H7 (cell line): ENCODE results near the gene DPF3. TPM values are rescaled to one million over a fixed set of nuclear protein-coding genes. Genes with fewer than 3 reads are reported as not detected.
A peak's percentile ranks its signal among the peaks of the same experiment; 100 is the strongest.

Experiments
- DNase-seq: peaks from one replicate; pipeline ENCODE4 v3.0.0; 2012
- H3K27me3 ChIP-seq: 2 replicates; pipeline ENCODE4 v1.6.0; 2011; ENCODE audit warnings: mild to moderate bottlenecking, low read length; ENCODE audit not compliant: control insufficient read depth, insufficient read depth
- H3K36me3 ChIP-seq: replicated peaks from 2 replicates; pipeline ENCODE4 v1.5.1; 2011; ENCODE audit warnings: low read length; ENCODE audit not compliant: control insufficient read depth, insufficient read depth
- H3K4me3 ChIP-seq: 2 replicates; pipeline ENCODE4 v1.5.1; 2011; ENCODE audit warnings: low read depth, mild to moderate bottlenecking, control low read depth, low read length, moderate library complexity; ENCODE audit not compliant: insufficient read depth
- total RNA-seq: library from RNA; depleted of rRNA; stranded (reverse); fragments of >200 nt; shearing (Covaris generic); gene quantifications from 2 replicates; pipeline ENCODE4 v1.2.3, GENCODE V29; 2014

DPF3 gene
- total RNA-seq, 1 experiment from 2014 or later = 0.59 TPM

DNA sequence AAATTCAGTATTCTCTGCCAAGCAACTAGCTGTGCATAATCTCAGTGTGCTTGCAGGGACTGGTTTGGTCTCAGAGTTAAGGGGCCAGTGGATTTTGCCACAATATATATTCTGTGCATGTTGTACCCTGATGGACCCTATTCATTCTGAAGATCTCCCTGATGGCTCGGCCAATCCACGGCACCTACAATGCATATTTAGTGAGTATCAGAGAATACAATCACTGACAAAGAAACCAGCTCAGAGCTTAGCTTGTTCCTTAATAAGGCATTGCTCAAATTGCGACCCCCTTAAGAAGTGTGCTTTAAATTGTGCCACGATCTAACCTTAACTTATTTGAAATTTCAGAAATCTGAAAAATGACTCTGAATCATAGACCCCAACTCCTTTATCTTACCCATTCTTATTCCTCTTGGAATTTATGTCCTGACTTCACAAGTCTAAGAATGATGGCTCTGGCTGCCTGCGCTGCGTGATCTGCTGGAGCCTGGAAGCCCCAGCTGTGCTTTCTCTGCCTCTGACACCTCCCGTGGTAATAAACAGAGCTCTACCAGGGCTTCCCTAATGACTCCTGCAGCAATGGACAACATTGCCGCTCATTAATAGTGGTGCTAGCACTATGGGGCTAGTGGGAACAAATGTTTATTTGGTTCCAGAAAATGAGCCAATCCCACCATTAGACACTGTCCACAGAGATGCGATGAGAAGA is 23.3 kb upstream of the DPF3 start:
- H3K27me3 ChIP-seq = no peaks in the 10 kb centered on the region
- H3K36me3 ChIP-seq = no peaks in the 10 kb centered on the region
- no peak overlapping the region for H3K4me3 ChIP-seq
- DNase-seq = no peak

DNA sequence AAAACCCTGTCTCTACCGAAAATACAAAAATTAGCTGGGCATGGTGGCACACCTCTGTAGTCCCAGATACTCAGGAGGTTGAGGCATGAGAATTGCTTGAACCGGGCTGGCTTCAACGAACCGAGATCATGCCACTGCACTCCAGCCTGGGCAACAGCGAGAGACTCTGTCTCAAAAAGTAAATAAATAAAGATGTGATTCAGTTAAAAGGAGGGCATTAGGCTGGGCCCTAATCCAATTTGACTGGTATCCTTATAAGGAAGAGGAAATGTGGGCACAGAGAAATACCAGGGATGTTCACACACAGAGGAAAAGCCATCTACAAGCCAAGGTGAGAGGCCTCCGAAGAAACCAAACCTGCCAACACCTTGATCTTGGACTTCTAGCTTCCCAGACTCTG is 22.3 kb upstream of the DPF3 start:
- no peak overlapping the region for H3K4me3 ChIP-seq
- no peak for DNase-seq
- no peaks in the 10 kb centered on the region for H3K27me3 ChIP-seq
- no peaks in the 10 kb centered on the region for H3K36me3 ChIP-seq

DNA sequence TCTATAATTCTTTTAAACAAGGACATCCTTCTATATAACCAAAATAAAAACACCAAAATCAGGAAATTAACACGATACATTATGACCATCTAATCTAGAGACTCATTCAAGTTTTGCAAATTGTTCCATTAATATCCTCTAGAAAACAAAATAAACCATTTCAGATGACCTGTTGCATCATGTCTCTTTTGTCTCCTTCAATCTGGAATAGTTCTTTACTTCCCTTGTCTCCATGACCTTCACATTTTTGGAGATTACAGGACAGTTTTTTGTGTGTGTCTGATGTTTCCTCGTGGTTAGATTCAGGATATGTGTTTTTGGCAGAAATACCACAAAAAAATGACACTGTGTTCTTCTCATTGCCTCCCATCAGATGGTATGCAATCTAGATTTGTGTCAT is 19.9 kb upstream of the DPF3 start:
- no peaks in the 10 kb centered on the region for H3K27me3 ChIP-seq
- H3K4me3 ChIP-seq = no peak overlapping the region
- no peaks in the 10 kb centered on the region for H3K36me3 ChIP-seq
- DNase-seq = no peak

GRCh38 chr14:72909163-72909562 is 15.3 kb upstream of the DPF3 start:
- Histone ChIP-seq H3K4me3 (no peak overlapping the region), H3K27me3 (no peaks in the 10 kb centered on the region), H3K36me3 (no peaks in the 10 kb centered on the region)
- no peak for DNase-seq

DNA sequence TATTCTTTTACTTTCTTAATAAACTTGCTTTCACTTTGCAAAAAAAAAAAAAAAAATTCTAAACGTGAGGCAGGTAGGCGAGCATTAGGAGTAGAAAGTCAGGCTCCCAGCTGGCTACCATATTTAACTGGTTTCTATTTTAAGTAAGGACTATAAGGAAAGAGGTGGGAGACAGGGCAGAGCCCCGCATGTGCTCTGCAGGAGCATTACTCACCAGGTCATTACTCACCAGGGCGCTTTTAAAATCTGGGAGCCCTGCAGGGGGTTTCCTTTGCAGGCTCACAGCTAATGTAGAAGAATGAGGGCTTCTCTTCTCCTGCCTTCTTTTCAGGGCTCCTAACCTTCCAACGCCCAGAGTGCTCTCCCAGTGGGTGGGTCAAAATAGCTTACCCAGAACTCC is 14.0 kb upstream of the DPF3 start:
- Histone ChIP-seq H3K27me3 (no peaks in the 10 kb centered on the region), H3K4me3 (no peak overlapping the region), H3K36me3 (no peaks in the 10 kb centered on the region)
- no peak for DNase-seq

DNA sequence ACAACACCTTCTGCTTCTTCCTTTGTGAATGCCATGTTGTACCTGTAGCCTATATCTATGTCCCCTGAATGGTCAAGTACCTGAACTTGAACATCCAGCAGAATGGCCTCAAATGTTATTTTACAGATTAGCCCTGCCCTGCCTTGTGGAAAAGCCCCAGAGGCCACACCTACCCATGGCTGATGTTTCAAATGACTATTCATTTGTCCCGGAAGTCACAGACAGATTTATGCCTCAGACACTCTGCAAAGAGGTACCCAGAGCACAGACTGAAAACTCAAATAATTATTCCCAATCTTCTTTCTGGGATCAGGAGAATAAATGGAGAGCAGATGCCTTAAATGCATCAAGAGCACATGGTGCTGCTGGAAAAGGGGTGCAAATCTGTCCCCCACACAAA is 13.0 kb upstream of the DPF3 start:
- no peak overlapping the region for H3K4me3 ChIP-seq
- DNase-seq = no peak
- no peaks in the 10 kb centered on the region for H3K36me3 ChIP-seq
- no peaks in the 10 kb centered on the region for H3K27me3 ChIP-seq

- Histone ChIP-seq H3K27me3 (no peaks in the 10 kb centered on the region), H3K36me3 (no peaks in the 10 kb centered on the region), H3K4me3 (no peak overlapping the region)
- no peak for DNase-seq
Measured at GRCh38 chr14:72906316-72906715, 12.4 kb upstream of the DPF3 start.

DNA sequence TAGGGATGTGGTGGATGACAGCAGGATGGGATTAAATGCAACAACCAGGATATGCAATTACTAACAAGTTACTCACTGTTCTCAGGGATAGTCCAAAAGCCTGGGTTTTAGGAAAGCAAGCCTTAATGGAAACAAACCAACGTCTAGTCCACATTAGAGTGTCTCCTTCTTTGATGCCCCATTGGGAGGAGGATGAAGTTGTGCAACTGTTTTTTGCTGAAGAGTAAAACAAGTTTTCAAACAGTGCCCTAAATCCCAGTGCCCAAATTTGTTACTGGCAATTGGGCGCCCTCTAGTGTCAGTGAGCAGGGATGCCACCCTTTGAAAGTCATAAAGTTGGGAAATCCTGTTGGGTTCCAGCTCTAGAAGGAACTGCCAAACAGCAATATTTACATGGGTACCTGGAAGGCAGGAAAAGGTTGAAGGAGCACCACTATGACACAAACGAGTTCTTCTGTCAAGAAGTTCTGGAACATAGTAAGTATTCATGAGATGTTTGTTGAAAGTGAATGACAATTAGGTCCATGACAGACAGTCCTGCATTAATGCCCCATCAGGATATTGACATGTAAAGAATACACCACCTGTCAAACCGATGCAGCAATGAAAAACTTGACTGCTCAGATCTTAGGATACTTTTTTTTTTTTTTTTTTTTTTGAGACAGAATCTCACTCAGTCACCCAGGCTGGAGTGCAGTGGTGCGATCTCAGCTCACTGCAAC is 11.1 kb upstream of the DPF3 start:
- Histone ChIP-seq H3K36me3 (no peaks in the 10 kb centered on the region), H3K4me3 (no peak overlapping the region), H3K27me3 (no peaks in the 10 kb centered on the region)
- peak; percentile 49 for DNase-seq

DNA sequence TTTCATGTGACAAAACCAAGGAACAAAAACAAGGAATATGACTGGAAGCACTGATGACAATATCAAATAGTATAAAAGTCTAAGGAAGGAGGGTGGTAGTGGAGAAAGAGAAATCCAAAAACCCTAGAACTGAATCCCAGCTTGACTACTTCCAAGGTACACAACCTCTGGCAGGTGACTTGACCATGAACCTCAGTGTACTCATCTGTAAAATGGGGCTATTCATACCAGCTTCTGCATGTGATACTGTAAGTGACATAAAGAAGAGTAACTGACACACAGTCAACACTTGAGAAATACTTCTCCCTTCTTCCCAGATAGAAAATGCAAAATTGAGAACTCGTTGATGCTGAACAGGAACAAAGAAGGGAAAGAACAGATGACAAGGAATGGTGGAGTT is 10.3 kb upstream of the DPF3 start:
- Histone ChIP-seq H3K27me3 (no peaks in the 10 kb centered on the region), H3K36me3 (no peaks in the 10 kb centered on the region), H3K4me3 (no peak overlapping the region)
- DNase-seq = no peak

GRCh38 chr14:72903716-72904115 is 9.8 kb upstream of the DPF3 start:
- DNase-seq = no peak
- no peaks in the 10 kb centered on the region for H3K27me3 ChIP-seq
- H3K4me3 ChIP-seq = no peak overlapping the region
- H3K36me3 ChIP-seq = no peaks in the 10 kb centered on the region

DNA sequence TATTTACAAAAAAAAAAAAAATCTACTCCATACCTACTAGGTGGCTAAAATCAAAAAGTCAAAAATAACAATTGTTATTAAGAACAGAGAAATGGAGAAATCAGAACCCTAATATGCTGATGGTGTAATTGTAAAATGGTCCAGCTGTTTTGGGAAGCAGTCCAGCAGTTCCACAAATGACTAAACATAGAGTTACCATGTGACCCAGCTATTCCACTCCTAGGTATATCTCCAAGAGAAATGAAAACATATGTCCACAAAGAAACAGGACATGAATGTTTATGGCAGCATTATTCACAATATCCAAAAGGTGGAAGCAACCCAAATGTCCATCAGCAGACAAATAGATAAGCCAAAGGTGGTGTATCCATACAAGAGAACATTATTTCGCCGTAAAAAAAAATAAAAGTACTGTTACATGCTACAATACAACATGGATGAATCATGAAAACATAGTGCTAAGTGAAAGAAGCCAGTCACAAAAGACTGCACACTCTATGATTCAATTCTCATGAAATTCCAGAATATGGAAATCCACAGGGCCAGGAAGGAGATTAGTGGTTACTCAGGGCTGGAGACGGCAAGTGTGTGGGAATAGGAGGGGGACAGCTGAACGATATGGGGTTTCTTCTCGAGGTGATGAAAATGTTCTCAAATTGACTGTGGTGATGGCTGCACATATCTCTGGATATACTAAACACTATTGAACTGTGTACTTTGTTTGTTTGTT is 9.1 kb upstream of the DPF3 start:
- DNase-seq = no peak
- Histone ChIP-seq H3K36me3 (no peaks in the 10 kb centered on the region), H3K4me3 (no peak overlapping the region), H3K27me3 (no peaks in the 10 kb centered on the region)

DNA sequence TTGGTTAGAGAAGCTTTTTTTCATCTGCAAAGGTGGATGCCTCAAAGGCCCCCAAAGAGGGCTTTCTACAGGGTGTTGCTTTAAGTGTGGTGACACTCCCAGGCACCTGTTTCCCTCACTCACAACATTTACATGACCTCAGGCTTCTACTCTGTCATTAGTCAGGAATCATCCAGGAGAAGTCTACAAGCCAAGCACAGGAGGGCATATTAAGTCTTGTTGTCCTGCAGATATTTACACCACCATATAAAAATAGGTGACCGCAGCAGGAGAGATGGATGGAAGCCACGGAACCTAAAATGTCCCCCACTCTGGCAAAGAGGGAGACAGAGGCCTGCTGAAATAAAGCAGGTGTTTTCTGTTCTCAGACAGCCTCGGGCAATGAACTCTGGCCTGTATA is 7.5 kb upstream of the DPF3 start:
- no peaks in the 10 kb centered on the region for H3K36me3 ChIP-seq
- H3K4me3 ChIP-seq = no peak overlapping the region
- no peak for DNase-seq
- H3K27me3 ChIP-seq = peaks cover 2% of the 10 kb centered on the region; the same call in 1 of the 2 replicates

DNA sequence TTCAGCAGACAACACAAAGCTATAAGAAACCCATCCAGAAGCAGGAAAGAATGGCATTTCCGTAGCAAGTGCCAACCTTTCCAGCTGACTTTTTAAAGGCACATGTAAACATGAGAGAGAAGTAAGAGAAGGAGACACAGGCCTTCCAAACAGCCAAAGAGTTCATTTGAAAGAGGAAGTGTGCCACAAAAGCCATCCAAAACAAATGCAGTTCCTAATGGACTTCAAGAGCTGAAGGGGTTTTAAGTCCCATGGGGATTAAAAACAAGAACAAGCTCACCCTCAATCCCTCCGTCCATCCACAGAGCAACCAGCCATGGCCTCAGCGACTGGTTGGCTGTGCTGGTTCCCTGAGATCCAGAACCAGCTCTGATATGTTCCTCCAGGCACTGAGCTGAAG is 4.5 kb upstream of the DPF3 start:
- H3K27me3 ChIP-seq = peaks cover 21% of the 10 kb centered on the region
- no peak overlapping the region for H3K4me3 ChIP-seq
- DNase-seq = no peak
- H3K36me3 ChIP-seq = no peaks in the 10 kb centered on the region

DNA sequence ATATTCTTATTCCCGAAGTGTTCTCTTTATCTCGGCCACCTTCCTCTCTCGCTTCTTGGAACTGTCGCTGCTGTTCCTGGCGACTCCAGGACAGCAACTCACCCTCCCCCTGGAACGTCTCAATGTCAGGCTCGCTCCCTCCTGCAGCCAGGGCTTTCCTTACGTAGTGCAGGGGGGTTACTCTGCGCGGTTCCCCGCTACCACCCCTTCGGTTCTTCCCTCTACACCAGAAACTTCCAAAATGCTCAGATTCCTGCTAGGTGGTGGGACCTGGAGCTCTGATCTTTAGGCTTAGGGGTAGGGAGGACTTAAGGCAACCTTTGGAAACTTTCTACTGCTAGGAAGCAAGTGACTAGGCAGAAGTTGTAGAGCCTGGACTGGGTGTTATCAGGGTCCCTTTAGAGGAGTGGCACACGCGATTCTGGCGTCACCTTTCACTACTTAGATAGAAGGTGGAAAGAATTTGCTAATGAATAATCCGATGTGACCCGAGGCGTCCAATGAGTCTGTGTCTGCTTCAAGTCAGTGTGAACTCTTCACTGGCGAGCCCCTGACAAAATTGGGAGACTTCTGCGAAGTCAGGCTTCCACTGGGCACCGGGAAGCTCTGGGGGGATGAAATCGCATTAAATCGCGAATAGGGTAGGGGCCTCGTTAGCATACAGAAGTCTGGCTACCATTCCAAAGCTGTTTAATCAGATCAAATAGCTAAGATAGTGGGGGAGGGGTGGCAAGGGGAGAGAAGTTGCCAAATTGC is 900 bp upstream of the DPF3 start:
- peak overlapping the region; percentile 36 for H3K4me3 ChIP-seq
- peak; percentile 51 for DNase-seq
- peaks cover 54% of the 10 kb centered on the region for H3K27me3 ChIP-seq
- no peaks in the 10 kb centered on the region for H3K36me3 ChIP-seq
